Measurements from ENCODE around the gene INPP5D. TPM values are rescaled to one million over a fixed set of nuclear protein-coding genes. Genes with fewer than 3 reads are reported as not detected.

Gene INPP5D
- total RNA-seq, 1 experiment from 2014 or later, result 2.3 TPM

DNA sequence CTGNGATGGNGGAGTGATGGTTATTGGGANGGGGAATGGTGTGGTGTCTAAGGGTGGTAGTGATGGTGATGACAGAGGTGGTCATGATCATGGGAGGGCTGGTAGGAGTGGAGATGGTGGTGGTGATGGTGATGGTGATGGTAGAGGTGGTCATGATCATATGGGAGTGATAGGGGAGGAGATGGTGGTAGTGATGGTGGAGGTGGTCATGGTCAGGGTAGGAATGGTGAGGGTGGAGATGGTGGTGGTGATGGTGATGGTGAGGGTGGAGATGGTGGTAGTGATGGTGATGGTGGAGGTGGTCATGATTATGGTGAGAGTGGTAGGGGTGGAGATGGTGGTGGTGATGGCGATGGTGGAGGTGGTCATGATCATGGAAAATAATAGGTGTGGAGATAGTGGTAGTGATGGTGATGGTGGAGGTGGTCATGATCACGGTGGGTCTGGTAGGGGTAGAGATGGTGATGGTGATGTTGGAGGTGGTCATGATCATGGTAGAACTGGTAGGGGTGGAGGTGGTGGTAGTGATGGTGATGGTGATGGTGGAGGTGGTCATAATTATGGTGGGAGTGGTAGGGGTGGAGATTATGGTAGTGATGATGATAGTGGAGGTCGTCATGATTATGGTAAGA, 83.7 kb downstream of the INPP5D start:
- CTCF ChIA-PET, result no interaction called here
- POLR2A ChIA-PET (ENCODE audit: low non-redundant PET), result no interaction called here
- H3K9me3 ChIP-seq (ENCODE audit: low read depth, low read length, poor library complexity, severe bottlenecking), result no peaks in the 10 kb centered on the region
- DNase-seq (ENCODE audit: low spot score), result no peak
- H3K27ac ChIP-seq (ENCODE audit: low read depth, low read length, poor library complexity, severe bottlenecking), result no peak overlapping the region
- no TSS peak for BruUV-seq (replicated peaks)
- no peaks in the 10 kb centered on the region for H3K36me3 ChIP-seq (ENCODE audit: insufficient read depth, low read length, poor library complexity, severe bottlenecking)
- no peak for TF ChIP-seq EZH2 (IDR thresholded peaks at IDR 0.05; ENCODE audit: borderline replicate concordance, low read depth, low read length, poor library complexity, severe bottlenecking)
- intact Hi-C loops (cut with micrococcal nuclease; ENCODE audit: unreplicated experiment), result no loop called here
- no peaks in the 10 kb centered on the region for H3K27me3 ChIP-seq (replicated peaks; ENCODE audit: insufficient read depth, low read depth, low read length, poor library complexity)
- H3K4me1 ChIP-seq (ENCODE audit: insufficient read depth, low read length, poor library complexity, severe bottlenecking), result no peaks in the 10 kb centered on the region
- no peak overlapping the region for H3K4me3 ChIP-seq (ENCODE audit: low read depth, low read length, poor library complexity, severe bottlenecking)

- TF ChIP-seq, protein P1, sequence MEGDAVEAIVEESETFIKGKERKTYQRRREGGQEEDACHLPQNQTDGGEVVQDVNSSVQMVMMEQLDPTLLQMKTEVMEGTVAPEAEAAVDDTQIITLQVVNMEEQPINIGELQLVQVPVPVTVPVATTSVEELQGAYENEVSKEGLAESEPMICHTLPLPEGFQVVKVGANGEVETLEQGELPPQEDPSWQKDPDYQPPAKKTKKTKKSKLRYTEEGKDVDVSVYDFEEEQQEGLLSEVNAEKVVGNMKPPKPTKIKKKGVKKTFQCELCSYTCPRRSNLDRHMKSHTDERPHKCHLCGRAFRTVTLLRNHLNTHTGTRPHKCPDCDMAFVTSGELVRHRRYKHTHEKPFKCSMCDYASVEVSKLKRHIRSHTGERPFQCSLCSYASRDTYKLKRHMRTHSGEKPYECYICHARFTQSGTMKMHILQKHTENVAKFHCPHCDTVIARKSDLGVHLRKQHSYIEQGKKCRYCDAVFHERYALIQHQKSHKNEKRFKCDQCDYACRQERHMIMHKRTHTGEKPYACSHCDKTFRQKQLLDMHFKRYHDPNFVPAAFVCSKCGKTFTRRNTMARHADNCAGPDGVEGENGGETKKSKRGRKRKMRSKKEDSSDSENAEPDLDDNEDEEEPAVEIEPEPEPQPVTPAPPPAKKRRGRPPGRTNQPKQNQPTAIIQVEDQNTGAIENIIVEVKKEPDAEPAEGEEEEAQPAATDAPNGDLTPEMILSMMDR (conservative IDR thresholded peaks at IDR 0.05; ENCODE audit: low read depth, low read length), result no peak
- TF ChIP-seq EZH2 (IDR thresholded peaks at IDR 0.05; ENCODE audit: borderline replicate concordance, low read depth, low read length, poor library complexity, severe bottlenecking), result no peak
- Histone ChIP-seq H3K9me3 (ENCODE audit: low read depth, low read length, poor library complexity, severe bottlenecking) (no peaks in the 10 kb centered on the region), H3K27me3 (replicated peaks; ENCODE audit: insufficient read depth, low read depth, low read length, poor library complexity) (no peaks in the 10 kb centered on the region), H3K36me3 (ENCODE audit: insufficient read depth, low read length, poor library complexity, severe bottlenecking) (no peaks in the 10 kb centered on the region), H3K4me1 (ENCODE audit: insufficient read depth, low read length, poor library complexity, severe bottlenecking) (no peaks in the 10 kb centered on the region), H3K27ac (ENCODE audit: low read depth, low read length, poor library complexity, severe bottlenecking) (no peak overlapping the region), H3K4me3 (ENCODE audit: low read depth, low read length, poor library complexity, severe bottlenecking) (no peak overlapping the region)
- CTCF ChIA-PET, result no interaction called here
- POLR2A ChIA-PET (ENCODE audit: low non-redundant PET), result no interaction called here
- BruUV-seq (replicated peaks), result no TSS peak
- intact Hi-C loops (cut with micrococcal nuclease; ENCODE audit: unreplicated experiment), result no loop called here
- no peak for DNase-seq (ENCODE audit: low spot score)
Observed at GRCh38 chr2:233145726-233146125, 85.6 kb downstream of the INPP5D start.

GRCh38 chr2:233146194-233146593, 86.1 kb downstream of the INPP5D start:
- TF ChIP-seq, protein P1 (conservative IDR thresholded peaks at IDR 0.05; ENCODE audit: low read depth, low read length), result no peak
- no peak for TF ChIP-seq EZH2 (IDR thresholded peaks at IDR 0.05; ENCODE audit: borderline replicate concordance, low read depth, low read length, poor library complexity, severe bottlenecking)
- Histone ChIP-seq H3K4me1 (ENCODE audit: insufficient read depth, low read length, poor library complexity, severe bottlenecking) (no peaks in the 10 kb centered on the region), H3K9me3 (ENCODE audit: low read depth, low read length, poor library complexity, severe bottlenecking) (no peaks in the 10 kb centered on the region), H3K4me3 (ENCODE audit: low read depth, low read length, poor library complexity, severe bottlenecking) (no peak overlapping the region), H3K27ac (ENCODE audit: low read depth, low read length, poor library complexity, severe bottlenecking) (no peak overlapping the region), H3K27me3 (replicated peaks; ENCODE audit: insufficient read depth, low read depth, low read length, poor library complexity) (no peaks in the 10 kb centered on the region), H3K36me3 (ENCODE audit: insufficient read depth, low read length, poor library complexity, severe bottlenecking) (no peaks in the 10 kb centered on the region)
- ChIA-PET POLR2A (ENCODE audit: low non-redundant PET) (no interaction called here), CTCF (no interaction called here)
- BruUV-seq (replicated peaks), result no TSS peak
- DNase-seq (ENCODE audit: low spot score), result no peak
- intact Hi-C loops (cut with micrococcal nuclease; ENCODE audit: unreplicated experiment), result no loop called here

All from A673 (cell line).